Neural cell (in vitro differentiated cells): ENCODE data around the gene ZNF416. TPM values are rescaled to one million over a fixed set of nuclear protein-coding genes. Genes with fewer than 3 reads are reported as not detected.

Experiments
- H2AFZ ChIP-seq: fragments of 200-600, 300-800 bp; sonication (generic), shearing (Covaris generic); 2 replicates; pipeline ENCODE4 v1.6.0; 2014; ENCODE audit warnings: low read depth, mild to moderate bottlenecking, antibody characterized with exemption, low read length, moderate library complexity
- H3F3A ChIP-seq: fragments of 200-600 bp; shearing (Covaris generic); 2 replicates; pipeline ENCODE4 v1.6.1; 2016; ENCODE audit warnings: mild to moderate bottlenecking, moderate library complexity, mixed read lengths, antibody characterized with exemption, low read length; ENCODE audit not compliant: insufficient read depth, poor library complexity, severe bottlenecking
- H3K27ac ChIP-seq: fragments of 200-600, 300-800 bp; sonication (generic), shearing (Covaris generic); 2 replicates; pipeline ENCODE4 v1.5.1; 2014; ENCODE audit warnings: mild to moderate bottlenecking, low read length, moderate library complexity
- H3K27me3 ChIP-seq: fragments of 300-800, 200-600 bp; sonication (generic), shearing (Covaris generic); 2 replicates; pipeline ENCODE4 v1.6.0; 2014; ENCODE audit warnings: mild to moderate bottlenecking, low read depth, low read length, moderate library complexity; ENCODE audit not compliant: insufficient read depth
- H3K36me3 ChIP-seq: fragments of 300-800, 200-600 bp; sonication (generic), shearing (Covaris generic); 2 replicates; pipeline ENCODE4 v1.5.1; 2014; ENCODE audit warnings: mild to moderate bottlenecking, antibody characterized with exemption, low read length, moderate library complexity; ENCODE audit not compliant: insufficient read depth
- H3K4me2 ChIP-seq: fragments of 300-800, 200-600 bp; sonication (generic), shearing (Covaris generic); 2 replicates; pipeline ENCODE4 v1.6.0; 2014; ENCODE audit warnings: mild to moderate bottlenecking, low read length
- H3K4me3 ChIP-seq: fragments of 300-800, 200-600 bp; sonication (generic), shearing (Covaris generic); 2 replicates; pipeline ENCODE4 v1.5.1; 2014; ENCODE audit warnings: mild to moderate bottlenecking, low read length, moderate library complexity
- H3K79me2 ChIP-seq: fragments of 200-600 bp; shearing (Covaris generic); replicated peaks from 2 replicates; pipeline ENCODE4 v1.6.0; 2014; ENCODE audit warnings: mild to moderate bottlenecking, low read length, moderate library complexity; ENCODE audit not compliant: insufficient read depth
- H3K9ac ChIP-seq: fragments of 300-800, 200-600 bp; sonication (generic), shearing (Covaris generic); 2 replicates; pipeline ENCODE4 v1.6.1; 2016; ENCODE audit warnings: mild to moderate bottlenecking, low read length, mixed read lengths
- H3K9me2 ChIP-seq: fragments of 200-600 bp; shearing (Covaris generic); 2 replicates; pipeline ENCODE4 v1.6.1; 2016; ENCODE audit warnings: mild to moderate bottlenecking, low read length, mixed read lengths; ENCODE audit not compliant: insufficient read depth
- H3K9me3 ChIP-seq: fragments of 200-600, 300-800 bp; sonication (generic), shearing (Covaris generic); 2 replicates; pipeline ENCODE4 v1.6.1; 2016; ENCODE audit warnings: mild to moderate bottlenecking, mixed run types, low read length, moderate library complexity, mixed read lengths
- H4K20me1 ChIP-seq: fragments of 200-600 bp; shearing (Covaris generic); 2 replicates; pipeline ENCODE4 v1.6.1; 2016; ENCODE audit warnings: mild to moderate bottlenecking, mixed run types; ENCODE audit not compliant: insufficient read depth
- EP300 ChIP-seq: fragments of 450-650 bp; conservative IDR thresholded peaks from 2 replicates; pipeline ENCODE4 v1.6.1; 2014; ENCODE audit warnings: antibody characterized with exemption, mild to moderate bottlenecking, moderate library complexity; ENCODE audit not compliant: poor library complexity, severe bottlenecking
- EZH2 ChIP-seq: fragments of 200-600, 300-800 bp; shearing (Covaris generic), sonication (generic); IDR thresholded peaks from 2 replicates; pipeline ENCODE4 v1.6.1; 2014; ENCODE audit warnings: antibody characterized with exemption, low read length, borderline replicate concordance, mild to moderate bottlenecking; ENCODE audit not compliant: insufficient read depth, poor library complexity, severe bottlenecking
- MXI1 ChIP-seq: fragments of 450-650 bp; conservative IDR thresholded peaks from 2 replicates; pipeline ENCODE4 v1.6.1; 2014; ENCODE audit warnings: antibody characterized with exemption, mild to moderate bottlenecking; ENCODE audit not compliant: poor library complexity, severe bottlenecking
- POLR2AphosphoS5 ChIP-seq: IDR thresholded peaks from 2 replicates; pipeline ENCODE4 v1.6.1; 2012
- RAD21 ChIP-seq: fragments of 450-650 bp; conservative IDR thresholded peaks from 2 replicates; pipeline ENCODE4 v1.6.1; 2014; ENCODE audit warnings: antibody characterized with exemption, mild to moderate bottlenecking, moderate library complexity
- REST ChIP-seq: IDR thresholded peaks from 2 replicates; pipeline ENCODE4 v1.6.1; 2012; ENCODE audit warnings: borderline replicate concordance
- SMC3 ChIP-seq: fragments of 450-650 bp; conservative IDR thresholded peaks from 2 replicates; pipeline ENCODE4 v1.6.1; 2014; ENCODE audit warnings: antibody characterized with exemption, mild to moderate bottlenecking, moderate library complexity; ENCODE audit not compliant: poor library complexity
- TAF1 ChIP-seq: IDR thresholded peaks from 2 replicates; pipeline ENCODE4 v1.6.1; 2012; ENCODE audit warnings: low read depth
- polyA plus RNA-seq: library from polyadenylated mRNA; depleted of rRNA; stranded (reverse); fragments of >200 nt; gene quantifications from 2 replicates; pipeline ENCODE4 v1.2.3, GENCODE V29; 2014
- TF ChIP-seq, protein P1 (sequence below): fragments of 450-650 bp; IDR thresholded peaks from 2 replicates; pipeline ENCODE4 v1.5.1; 2014; ENCODE audit warnings: antibody characterized with exemption, mild to moderate bottlenecking, moderate library complexity; ENCODE audit not compliant: poor library complexity, severe bottlenecking

The ZNF416 gene
- polyA plus RNA-seq, 1 donor from 2014 or later: 6.3 TPM

DNA sequence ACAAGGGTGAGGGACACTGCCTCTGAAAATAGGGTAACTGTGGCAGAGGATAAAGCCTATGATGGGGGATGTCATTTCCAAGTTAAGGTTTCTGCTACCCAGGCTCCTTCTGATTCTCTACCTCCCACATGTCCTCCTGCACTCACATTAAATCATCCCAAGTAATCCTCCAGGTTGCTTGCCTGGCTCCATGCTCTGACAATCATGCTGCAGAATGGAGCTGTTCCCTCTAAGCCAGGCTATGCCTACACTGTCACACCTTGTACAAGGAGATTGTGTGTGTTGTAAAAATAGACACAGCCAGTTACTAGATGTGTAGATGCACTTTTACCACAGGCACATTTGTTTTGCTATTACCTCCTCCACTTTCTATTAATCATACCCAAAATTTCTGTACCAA lies 8.0 kb downstream of the ZNF416 start:
- H2AFZ ChIP-seq: no peak overlapping the region
- H4K20me1 ChIP-seq: no peaks in the 10 kb centered on the region
- H3K27ac ChIP-seq: no peak overlapping the region
- no peaks in the 10 kb centered on the region for H3K27me3 ChIP-seq
- peaks cover 46% of the 10 kb centered on the region for H3K9me3 ChIP-seq
- peaks cover 43% of the 10 kb centered on the region for H3K36me3 ChIP-seq
- no peak for TF ChIP-seq REST
- TF ChIP-seq EP300: no peak
- TF ChIP-seq RAD21: no peak
- TF ChIP-seq TAF1: no peak
- no peak for TF ChIP-seq SMC3
- no peak for TF ChIP-seq POLR2AphosphoS5
- TF ChIP-seq, protein P1, sequence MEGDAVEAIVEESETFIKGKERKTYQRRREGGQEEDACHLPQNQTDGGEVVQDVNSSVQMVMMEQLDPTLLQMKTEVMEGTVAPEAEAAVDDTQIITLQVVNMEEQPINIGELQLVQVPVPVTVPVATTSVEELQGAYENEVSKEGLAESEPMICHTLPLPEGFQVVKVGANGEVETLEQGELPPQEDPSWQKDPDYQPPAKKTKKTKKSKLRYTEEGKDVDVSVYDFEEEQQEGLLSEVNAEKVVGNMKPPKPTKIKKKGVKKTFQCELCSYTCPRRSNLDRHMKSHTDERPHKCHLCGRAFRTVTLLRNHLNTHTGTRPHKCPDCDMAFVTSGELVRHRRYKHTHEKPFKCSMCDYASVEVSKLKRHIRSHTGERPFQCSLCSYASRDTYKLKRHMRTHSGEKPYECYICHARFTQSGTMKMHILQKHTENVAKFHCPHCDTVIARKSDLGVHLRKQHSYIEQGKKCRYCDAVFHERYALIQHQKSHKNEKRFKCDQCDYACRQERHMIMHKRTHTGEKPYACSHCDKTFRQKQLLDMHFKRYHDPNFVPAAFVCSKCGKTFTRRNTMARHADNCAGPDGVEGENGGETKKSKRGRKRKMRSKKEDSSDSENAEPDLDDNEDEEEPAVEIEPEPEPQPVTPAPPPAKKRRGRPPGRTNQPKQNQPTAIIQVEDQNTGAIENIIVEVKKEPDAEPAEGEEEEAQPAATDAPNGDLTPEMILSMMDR: no peak
- TF ChIP-seq EZH2: no peak
- no peak for TF ChIP-seq MXI1
- no peaks in the 10 kb centered on the region for H3K9me2 ChIP-seq
- no peaks in the 10 kb centered on the region for H3F3A ChIP-seq
- H3K9ac ChIP-seq: no peak overlapping the region
- no peaks in the 10 kb centered on the region for H3K79me2 ChIP-seq
- no peak overlapping the region for H3K4me2 ChIP-seq
- no peak overlapping the region for H3K4me3 ChIP-seq

DNA sequence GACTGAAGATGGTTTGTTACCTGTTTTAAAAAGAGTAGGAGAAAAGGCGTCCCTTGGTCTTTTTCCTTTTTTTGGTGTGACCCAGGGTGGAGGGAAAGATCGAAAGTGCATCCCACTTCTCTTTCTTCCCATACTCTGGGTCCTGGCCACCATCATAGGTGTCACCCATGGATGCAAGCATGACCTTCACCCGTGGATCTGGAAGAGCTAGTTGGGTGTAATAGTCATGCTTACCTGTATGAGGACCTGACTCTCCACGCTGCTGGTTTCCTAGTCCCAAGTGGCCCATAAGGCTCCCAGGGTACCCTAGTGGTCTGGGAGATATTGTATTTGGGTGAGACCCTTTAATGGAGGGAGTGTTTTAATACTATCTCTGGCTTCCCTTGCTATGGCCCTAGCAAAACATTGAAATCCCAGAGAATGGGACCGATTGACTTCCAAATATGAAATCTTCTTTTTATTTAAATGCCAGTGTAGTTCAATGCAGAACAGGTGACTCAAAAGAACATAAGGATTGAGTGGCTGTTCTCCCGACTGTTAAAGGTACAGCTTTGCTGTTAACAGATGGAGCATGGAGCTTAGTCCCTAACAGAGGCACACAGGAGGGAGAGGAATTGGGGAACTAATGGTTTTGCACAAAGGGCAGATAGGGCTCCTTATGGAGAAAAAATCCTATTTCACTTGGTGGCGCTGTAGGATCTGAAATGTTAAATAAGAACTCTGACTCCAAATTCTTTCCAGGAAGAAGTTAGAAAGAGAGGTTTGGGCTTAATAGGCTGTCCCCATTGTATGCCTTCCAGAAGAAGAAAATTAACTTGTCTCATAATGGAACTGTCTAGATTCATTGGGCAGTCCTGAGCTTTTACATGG lies 12.1 kb downstream of the ZNF416 start:
- no peaks in the 10 kb centered on the region for H3F3A ChIP-seq
- peaks cover 33% of the 10 kb centered on the region for H3K9me3 ChIP-seq
- H3K9ac ChIP-seq: no peak overlapping the region
- H4K20me1 ChIP-seq: no peaks in the 10 kb centered on the region
- H2AFZ ChIP-seq: no peak overlapping the region
- no peak overlapping the region for H3K27ac ChIP-seq
- H3K79me2 ChIP-seq: no peaks in the 10 kb centered on the region
- H3K36me3 ChIP-seq: peaks cover 7% of the 10 kb centered on the region
- no peaks in the 10 kb centered on the region for H3K27me3 ChIP-seq
- no peak overlapping the region for H3K4me3 ChIP-seq
- no peaks in the 10 kb centered on the region for H3K9me2 ChIP-seq
- TF ChIP-seq, protein P1: no peak
- TF ChIP-seq EP300 (no peak), EZH2 (no peak), TAF1 (no peak), MXI1 (no peak), REST (no peak), POLR2AphosphoS5 (no peak), SMC3 (no peak), RAD21 (no peak)
- H3K4me2 ChIP-seq: no peak overlapping the region
